ENCODE results near the gene C15orf39. TPM values are rescaled to one million over a fixed set of nuclear protein-coding genes. Genes with fewer than 3 reads are reported as not detected.
A peak's percentile ranks its signal among the peaks of the same experiment; 100 is the strongest.
"Not testable (repeated sequence)": the region's sequence is repeated elsewhere in the genome, so short reads cannot be mapped to it uniquely, and the experiment has no call there.

The C15orf39 gene
- total RNA-seq, 1 donor from 2014 or later = 15.0 TPM

GRCh38 chr15:75223688-75224087 is 22.0 kb downstream of the C15orf39 start:
- intact Hi-C loops (cut with micrococcal nuclease) = no loop called here

DNA sequence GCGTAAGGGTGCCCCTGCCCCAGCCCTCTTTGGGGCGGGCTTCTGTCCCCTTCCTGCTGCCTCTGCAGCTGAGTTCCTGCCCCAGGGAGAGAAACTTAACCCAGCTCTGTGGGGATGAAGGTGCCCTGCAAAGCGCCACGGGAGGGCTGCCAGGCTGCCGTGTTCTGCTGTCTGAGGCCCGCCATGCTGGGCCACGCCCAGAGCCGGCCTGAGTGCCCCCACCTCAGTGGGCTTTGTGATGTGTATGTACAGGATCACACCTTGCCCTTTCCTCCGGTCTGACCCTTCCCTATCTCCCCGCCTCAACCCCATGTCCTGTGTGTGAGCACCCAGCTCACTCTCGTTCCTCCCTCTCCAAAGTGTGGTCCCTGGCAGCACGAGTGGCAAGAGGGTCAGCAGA is 22.6 kb downstream of the C15orf39 start:
- DNase-seq = no peak
- H3K4me1 ChIP-seq = peaks cover 5% of the 10 kb centered on the region
- intact Hi-C loops (cut with micrococcal nuclease) = no loop called here

More at GRCh38 chr15:75223688-75224087, 22.0 kb downstream of the C15orf39 start:
- Histone ChIP-seq H3K27ac (replicated peaks) (no peak overlapping the region), H3K27me3 (ENCODE audit: low read depth) (no peaks in the 10 kb centered on the region), H3K9me3 (replicated peaks) (no peaks in the 10 kb centered on the region), H3K4me3 (no peak overlapping the region), H3K4me1 (peaks cover 5% of the 10 kb centered on the region), H3K36me3 (no peaks in the 10 kb centered on the region)
- DNase-seq = no peak
- no peak for TF ChIP-seq CTCF (IDR thresholded peaks at IDR 0.05; ENCODE audit: borderline replicate concordance)

DNA sequence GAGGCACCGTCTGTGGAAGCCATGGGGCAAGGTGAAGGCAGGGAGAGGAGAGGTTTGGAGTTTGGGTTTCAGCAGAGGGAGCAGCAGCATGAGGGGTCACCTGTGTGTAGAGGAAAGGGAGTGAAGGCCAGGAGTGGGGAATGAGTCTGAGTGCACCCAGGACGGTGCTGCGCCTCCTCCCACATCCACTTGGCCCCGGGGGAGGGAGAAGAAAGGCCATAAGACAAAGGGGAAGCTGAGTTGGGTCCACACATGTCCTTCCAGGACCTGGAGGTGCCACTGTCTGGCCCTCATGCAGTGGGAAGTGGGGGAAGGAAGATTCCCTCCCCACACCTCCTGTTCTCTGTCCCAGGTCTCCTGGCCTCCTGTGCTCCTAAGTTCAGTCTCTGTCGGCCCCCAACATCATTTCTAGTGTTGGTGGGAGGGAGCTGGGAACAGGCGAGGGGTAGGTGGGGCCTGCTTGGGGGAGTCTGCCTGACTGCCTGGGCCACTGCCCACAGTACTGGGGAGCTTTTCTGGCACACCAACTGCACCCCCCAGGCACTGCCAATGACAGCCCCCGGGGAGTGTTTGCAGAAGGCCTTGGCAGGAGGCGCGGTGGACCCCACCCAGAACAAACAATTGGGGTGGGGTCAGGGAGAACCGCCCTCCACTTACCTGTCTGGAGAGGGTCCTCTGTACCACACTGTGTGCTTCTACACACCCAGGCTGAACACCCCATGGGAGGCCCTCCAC is 23.6 kb downstream of the C15orf39 start:
- H3K36me3 ChIP-seq; H3K9me3 ChIP-seq (replicated peaks); H3K4me1 ChIP-seq; H3K4me3 ChIP-seq; DNase-seq; intact Hi-C loops (cut with micrococcal nuclease); H3K27ac ChIP-seq (replicated peaks); H3K27me3 ChIP-seq (ENCODE audit: low read depth): not testable (repeated sequence)

More for the DNA sequence above, 22.6 kb downstream of the C15orf39 start:
- H3K9me3 ChIP-seq (replicated peaks) = no peaks in the 10 kb centered on the region
- no peaks in the 10 kb centered on the region for H3K36me3 ChIP-seq
- H3K27me3 ChIP-seq (ENCODE audit: low read depth) = no peaks in the 10 kb centered on the region
- TF ChIP-seq CTCF (IDR thresholded peaks at IDR 0.05; ENCODE audit: borderline replicate concordance) = no peak
- H3K4me3 ChIP-seq = no peak overlapping the region
- no peak overlapping the region for H3K27ac ChIP-seq (replicated peaks)

DNA sequence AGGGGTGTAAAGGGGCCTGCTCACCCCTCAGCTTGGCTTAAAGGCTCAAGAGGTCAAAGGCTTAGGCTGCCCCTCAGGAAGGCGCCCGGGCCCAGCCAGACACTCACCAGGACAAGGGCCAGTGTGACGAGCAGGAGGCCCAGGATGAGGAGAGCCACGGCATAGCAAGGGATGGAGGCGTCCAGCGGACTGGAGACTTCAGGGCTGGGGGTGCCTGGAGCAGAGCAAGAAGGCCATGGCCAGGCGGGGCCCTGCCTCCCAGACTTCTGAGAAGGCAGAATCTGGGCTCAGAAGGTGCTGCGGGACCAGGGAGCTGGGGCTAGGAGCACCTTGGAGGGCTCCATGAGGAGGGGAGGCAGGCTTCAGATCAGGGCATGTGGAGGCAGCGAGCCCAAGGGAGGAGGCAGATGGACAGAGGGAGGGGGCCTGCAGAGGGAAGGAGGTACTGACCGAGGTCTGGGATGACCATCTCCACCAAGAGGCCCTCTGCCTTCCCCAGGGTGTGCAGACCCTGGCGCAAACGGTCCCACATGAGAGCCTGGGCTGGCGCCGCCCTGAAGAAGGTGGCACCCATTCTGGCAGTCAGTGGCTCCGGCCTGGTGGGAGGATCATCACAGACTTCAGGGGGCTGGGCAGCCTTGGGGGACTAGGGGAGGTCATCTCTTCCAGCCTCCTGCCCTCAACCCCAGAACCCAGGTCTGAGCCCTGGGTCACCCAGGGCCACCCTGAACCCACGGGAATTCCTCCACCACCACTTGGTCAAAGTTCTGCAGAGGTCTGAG is 24.5 kb downstream of the C15orf39 start:
- no peak for TF ChIP-seq CTCF (IDR thresholded peaks at IDR 0.05; ENCODE audit: borderline replicate concordance)
- Histone ChIP-seq H3K9me3 (replicated peaks) (no peaks in the 10 kb centered on the region), H3K36me3 (no peaks in the 10 kb centered on the region), H3K4me1 (peaks cover 15% of the 10 kb centered on the region), H3K27ac (replicated peaks) (no peak overlapping the region), H3K4me3 (no peak overlapping the region), H3K27me3 (ENCODE audit: low read depth) (no peaks in the 10 kb centered on the region)
- intact Hi-C loops (cut with micrococcal nuclease) = no loop called here
- DNase-seq = peak; percentile 12

- H3K4me3 ChIP-seq; H3K27me3 ChIP-seq (ENCODE audit: low read depth); H3K9me3 ChIP-seq (replicated peaks); H3K27ac ChIP-seq (replicated peaks); H3K36me3 ChIP-seq; intact Hi-C loops (cut with micrococcal nuclease): not testable (repeated sequence)
- H3K4me1 ChIP-seq = peaks cover 15% of the 10 kb centered on the region
- peak; percentile 13 for DNase-seq
Measured at GRCh38 chr15:75227112-75227511, 25.4 kb downstream of the C15orf39 start.

DNA sequence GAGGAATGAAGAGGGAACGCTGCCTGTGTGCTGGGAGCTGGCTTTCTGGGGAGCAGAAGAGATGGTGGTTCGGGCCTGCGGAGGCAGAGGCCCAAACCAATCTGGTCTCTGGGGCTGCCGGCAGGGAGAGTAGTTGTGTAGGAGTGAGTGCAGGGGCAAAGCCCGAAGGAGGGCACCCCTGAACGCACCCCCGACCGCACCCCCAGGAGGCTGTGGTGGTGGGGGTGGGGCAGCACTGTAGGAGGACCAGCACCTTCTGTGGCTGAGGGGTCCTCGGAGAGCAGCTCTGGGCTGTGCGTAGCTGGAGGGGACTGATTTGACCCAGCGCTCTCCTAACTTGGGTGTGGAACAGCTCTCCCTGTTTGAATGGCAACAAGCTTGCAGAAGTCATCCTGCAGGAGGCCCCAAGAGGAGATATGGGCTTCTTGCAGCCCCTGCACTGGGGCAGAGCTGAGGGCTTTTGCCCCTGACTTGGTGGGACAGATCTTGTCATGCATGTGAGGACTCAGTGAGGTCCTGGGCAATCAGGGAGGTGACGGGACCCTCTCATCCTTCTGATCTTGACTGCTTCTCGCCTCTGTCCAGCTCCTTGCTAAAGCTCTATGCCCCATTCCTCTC is 26.1 kb downstream of the C15orf39 start:
- H3K27ac ChIP-seq (replicated peaks) = no peak overlapping the region
- peak; percentile 6 for DNase-seq
- TF ChIP-seq CTCF (IDR thresholded peaks at IDR 0.05; ENCODE audit: borderline replicate concordance) = no peak
- no peaks in the 10 kb centered on the region for H3K9me3 ChIP-seq (replicated peaks)
- no peaks in the 10 kb centered on the region for H3K36me3 ChIP-seq
- no peak overlapping the region for H3K4me3 ChIP-seq
- peaks cover 6% of the 10 kb centered on the region for H3K27me3 ChIP-seq (ENCODE audit: low read depth)
- intact Hi-C loops (cut with micrococcal nuclease) = no loop called here
- peaks cover 15% of the 10 kb centered on the region for H3K4me1 ChIP-seq

Data from left ventricle myocardium inferior (tissue), 1 donor.